Endodermal cell (in vitro differentiated cells): Measurements from ENCODE around the gene LDAH. TPM values are rescaled to one million over a fixed set of nuclear protein-coding genes. Genes with fewer than 3 reads are reported as not detected.
A peak's percentile ranks its signal among the peaks of the same experiment; 100 is the strongest.

Source experiments
- DNase-seq: peaks from one replicate; pipeline ENCODE4 v3.0.0-alpha.2; 2017
- H3K27ac ChIP-seq: 2 replicates; pipeline ENCODE4 v1.5.1; 2013; ENCODE audit warnings: mild to moderate bottlenecking, low read depth, low read length, moderate library complexity
- H3K27me3 ChIP-seq: 2 replicates; pipeline ENCODE4 v1.6.1; 2013; ENCODE audit warnings: mild to moderate bottlenecking, low read length, moderate library complexity; ENCODE audit not compliant: insufficient read depth, control insufficient read depth, poor library complexity, severe bottlenecking
- H3K36me3 ChIP-seq: 2 replicates; pipeline ENCODE4 v1.7.0; 2013; ENCODE audit warnings: mild to moderate bottlenecking, low read length, moderate library complexity; ENCODE audit not compliant: control insufficient read depth, insufficient read depth
- H3K4me1 ChIP-seq: one replicate; pipeline ENCODE4 v1.7.0; 2013; ENCODE audit warnings: low read length; ENCODE audit not compliant: control insufficient read depth, insufficient read depth
- H3K4me3 ChIP-seq: 2 replicates; pipeline ENCODE4 v1.5.1; 2013; ENCODE audit warnings: mild to moderate bottlenecking, low read length, moderate library complexity
- H3K9ac ChIP-seq: 2 replicates; pipeline ENCODE4 v1.6.1; 2013; ENCODE audit warnings: mild to moderate bottlenecking, low read length, moderate library complexity; ENCODE audit not compliant: poor library complexity, severe bottlenecking; ENCODE audit errors: extremely low read depth
- H3K9me3 ChIP-seq: 2 replicates; pipeline ENCODE4 v1.6.1; 2013; ENCODE audit warnings: mild to moderate bottlenecking, low read length, moderate library complexity; ENCODE audit not compliant: control insufficient read depth
- H3K27ac Mint-ChIP-seq: 2 replicates; pipeline ENCODE4 v1.8.0; 2020; ENCODE audit warnings: mixed read lengths
- H3K27me3 Mint-ChIP-seq: 2 replicates; pipeline ENCODE4 v1.8.0; 2021; ENCODE audit warnings: mild to moderate bottlenecking, mixed read lengths; ENCODE audit not compliant: insufficient read depth
- H3K36me3 Mint-ChIP-seq: 2 replicates; pipeline ENCODE4 v1.8.0; 2020; ENCODE audit warnings: low read depth, mixed read lengths
- H3K4me1 Mint-ChIP-seq: 2 replicates; pipeline ENCODE4 v1.8.0; 2020; ENCODE audit warnings: mixed read lengths
- H3K4me3 Mint-ChIP-seq: 2 replicates; pipeline ENCODE4 v1.8.0; 2020; ENCODE audit warnings: mild to moderate bottlenecking, moderate library complexity, mixed read lengths
- H3K9me3 Mint-ChIP-seq: 2 replicates; pipeline ENCODE4 v1.8.0; 2020; ENCODE audit warnings: mild to moderate bottlenecking, mixed read lengths
- WGBS, 2 experiments: methylation state at CpG; one replicate each; pipeline versions ENCODE4 v1.1.5 to v1.1.7; 2013; ENCODE audit warnings: missing lambda C conversion rate in 2 of 2, mixed read lengths in 1 of 2; ENCODE audit not compliant: insufficient coverage in 1 of 2, insufficient read length in 1 of 2; 5-methylcytosine and 5-hydroxymethylcytosine counted together
- total RNA-seq, 2 donors: library from RNA; stranded (reverse); fragmentation: NEBNext Ultra II Directional in 1 of 2; extraction: Animal tissue kit (Norgen Biotek cat#: 25700) in 1 of 2; gene quantifications; 2 replicates in 1 of 2; 3 replicates in 1 of 2; pipeline ENCODE4 v1.2.1, GENCODE V29; 2021
- TF ChIP-seq, protein P1 (sequence below): fragments of 200-600 bp; sonication (generic); conservative IDR thresholded peaks from 2 replicates; pipeline ENCODE4 v1.5.0; 2021; ENCODE audit warnings: antibody characterized with exemption, mild to moderate bottlenecking

The LDAH gene
- total RNA-seq, 2 donors from 2014 or later = 28.7 to 42.2 TPM

DNA sequence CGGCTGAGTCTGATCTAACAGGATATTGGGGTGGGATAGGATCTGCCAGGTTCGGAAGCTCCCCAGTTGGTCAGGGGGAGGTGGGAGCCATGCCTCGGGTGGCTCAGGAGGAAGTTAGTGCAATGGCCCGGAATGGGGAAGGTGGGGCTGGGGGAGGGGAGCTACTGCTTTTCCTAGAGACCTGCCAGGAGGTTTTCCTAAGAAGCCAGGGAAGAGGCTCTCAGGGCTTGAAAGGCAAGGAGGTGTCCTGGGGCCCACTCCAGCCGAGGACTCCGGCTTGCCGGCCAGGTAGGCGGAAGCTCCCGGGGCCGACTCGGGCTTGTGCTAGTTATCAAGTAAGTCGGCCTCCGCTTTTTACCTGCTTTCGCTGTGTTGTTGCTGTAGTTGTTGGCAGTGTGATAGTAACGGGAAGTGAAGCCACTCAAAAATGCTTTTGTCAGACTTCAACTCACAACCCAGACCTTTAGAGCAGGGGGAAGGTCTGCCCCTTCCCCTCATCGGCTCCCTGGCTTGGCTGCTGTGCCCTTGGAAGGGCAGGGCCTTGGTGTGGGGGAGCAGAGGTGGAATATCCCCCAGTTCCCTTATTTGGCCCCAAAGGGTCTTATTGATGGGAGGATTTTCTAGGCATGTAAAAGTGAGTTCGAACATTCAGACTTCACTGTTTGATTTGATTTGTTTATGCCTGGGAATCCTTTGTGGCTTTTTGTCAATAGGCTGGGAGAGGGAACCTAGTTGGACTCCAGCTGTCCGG lies 150.5 kb downstream of the LDAH start:
- TF ChIP-seq, protein P1, sequence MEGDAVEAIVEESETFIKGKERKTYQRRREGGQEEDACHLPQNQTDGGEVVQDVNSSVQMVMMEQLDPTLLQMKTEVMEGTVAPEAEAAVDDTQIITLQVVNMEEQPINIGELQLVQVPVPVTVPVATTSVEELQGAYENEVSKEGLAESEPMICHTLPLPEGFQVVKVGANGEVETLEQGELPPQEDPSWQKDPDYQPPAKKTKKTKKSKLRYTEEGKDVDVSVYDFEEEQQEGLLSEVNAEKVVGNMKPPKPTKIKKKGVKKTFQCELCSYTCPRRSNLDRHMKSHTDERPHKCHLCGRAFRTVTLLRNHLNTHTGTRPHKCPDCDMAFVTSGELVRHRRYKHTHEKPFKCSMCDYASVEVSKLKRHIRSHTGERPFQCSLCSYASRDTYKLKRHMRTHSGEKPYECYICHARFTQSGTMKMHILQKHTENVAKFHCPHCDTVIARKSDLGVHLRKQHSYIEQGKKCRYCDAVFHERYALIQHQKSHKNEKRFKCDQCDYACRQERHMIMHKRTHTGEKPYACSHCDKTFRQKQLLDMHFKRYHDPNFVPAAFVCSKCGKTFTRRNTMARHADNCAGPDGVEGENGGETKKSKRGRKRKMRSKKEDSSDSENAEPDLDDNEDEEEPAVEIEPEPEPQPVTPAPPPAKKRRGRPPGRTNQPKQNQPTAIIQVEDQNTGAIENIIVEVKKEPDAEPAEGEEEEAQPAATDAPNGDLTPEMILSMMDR = no peak
- Histone ChIP-seq H3K27ac (no peak overlapping the region), H3K4me3 (no peak overlapping the region), H3K27me3 (peaks cover 76% of the 10 kb centered on the region), H3K4me1 (no peaks in the 10 kb centered on the region), H3K9ac (no peak overlapping the region), H3K9me3 (no peaks in the 10 kb centered on the region), H3K36me3 (no peaks in the 10 kb centered on the region)
- WGBS, 2 experiments = 15 to 27% methylated on average over 9 to 18 of the region's 18 CpGs
- Mint-ChIP-seq H3K4me3 (no peak overlapping the region), H3K36me3 (no peaks in the 10 kb centered on the region), H3K27ac (no peak overlapping the region), H3K9me3 (peaks cover 15% of the 10 kb centered on the region), H3K27me3 (peaks cover 70% of the 10 kb centered on the region), H3K4me1 (peaks cover 9% of the 10 kb centered on the region)
- DNase-seq = peak; percentile 85

DNA sequence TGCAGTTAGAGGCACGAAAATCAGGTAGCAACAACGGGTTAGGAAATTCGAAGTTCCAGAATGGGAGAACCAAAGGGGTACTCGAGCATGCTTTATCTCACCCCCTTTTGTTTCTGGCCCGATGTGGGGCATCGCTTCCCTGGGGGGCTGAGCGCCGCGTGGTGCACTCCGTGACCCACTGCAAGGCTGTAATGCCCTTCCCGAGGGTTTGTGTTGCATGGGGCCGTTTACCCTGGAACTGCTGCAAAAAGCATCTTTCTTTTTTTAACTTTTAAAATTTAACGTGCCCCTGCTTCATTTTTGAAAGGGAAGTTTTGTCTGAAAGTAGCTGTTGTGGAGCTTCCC lies 151.2 kb downstream of the LDAH start:
- TF ChIP-seq, protein P1 = no peak
- no peak overlapping the region for H3K4me3 Mint-ChIP-seq
- peak; percentile 50 for DNase-seq
- no peak overlapping the region for H3K9ac ChIP-seq
- no peaks in the 10 kb centered on the region for H3K36me3 Mint-ChIP-seq
- peaks cover 15% of the 10 kb centered on the region for H3K9me3 Mint-ChIP-seq
- no peaks in the 10 kb centered on the region for H3K4me1 ChIP-seq
- H3K27ac Mint-ChIP-seq = no peak overlapping the region
- H3K36me3 ChIP-seq = no peaks in the 10 kb centered on the region
- H3K27ac ChIP-seq = no peak overlapping the region
- peaks cover 9% of the 10 kb centered on the region for H3K4me1 Mint-ChIP-seq
- no peak overlapping the region for H3K4me3 ChIP-seq
- no peaks in the 10 kb centered on the region for H3K9me3 ChIP-seq
- H3K27me3 Mint-ChIP-seq = peaks cover 72% of the 10 kb centered on the region
- 5 to 17% methylated on average over 8 to 13 of the region's 13 CpGs for WGBS, 2 experiments
- peaks cover 79% of the 10 kb centered on the region for H3K27me3 ChIP-seq

DNA sequence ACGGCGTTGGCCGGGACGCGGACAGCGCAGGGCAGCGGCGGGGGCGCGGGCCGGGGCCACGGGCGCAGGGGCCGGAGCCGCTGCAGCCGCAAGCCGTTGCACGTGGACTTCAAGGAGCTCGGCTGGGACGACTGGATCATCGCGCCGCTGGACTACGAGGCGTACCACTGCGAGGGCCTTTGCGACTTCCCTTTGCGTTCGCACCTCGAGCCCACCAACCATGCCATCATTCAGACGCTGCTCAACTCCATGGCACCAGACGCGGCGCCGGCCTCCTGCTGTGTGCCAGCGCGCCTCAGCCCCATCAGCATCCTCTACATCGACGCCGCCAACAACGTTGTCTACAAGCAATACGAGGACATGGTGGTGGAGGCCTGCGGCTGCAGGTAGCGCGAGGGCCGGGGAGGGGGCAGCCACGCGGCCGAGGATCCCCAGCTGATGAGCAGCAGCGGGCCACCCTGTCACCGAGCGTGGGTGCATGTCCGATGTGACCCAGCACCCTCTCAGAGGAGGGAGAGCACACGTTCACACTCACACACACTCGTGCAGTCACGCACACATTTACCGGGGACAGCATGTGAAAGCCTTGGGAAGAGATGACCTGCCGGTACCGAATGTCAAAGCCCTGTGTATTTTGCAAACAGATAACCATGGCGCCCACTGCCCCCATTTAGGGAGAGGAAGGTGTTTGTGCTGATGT lies 151.7 kb downstream of the LDAH start:
- Mint-ChIP-seq H3K9me3 (peaks cover 15% of the 10 kb centered on the region), H3K27ac (no peak overlapping the region), H3K4me3 (no peak overlapping the region), H3K4me1 (peaks cover 8% of the 10 kb centered on the region), H3K27me3 (peaks cover 77% of the 10 kb centered on the region), H3K36me3 (no peaks in the 10 kb centered on the region)
- H3K4me1 ChIP-seq = no peaks in the 10 kb centered on the region
- H3K9ac ChIP-seq = no peak overlapping the region
- 8 to 17% methylated on average over 1 to 60 of the region's 60 CpGs for WGBS, 2 experiments
- peaks cover 84% of the 10 kb centered on the region for H3K27me3 ChIP-seq
- no peak overlapping the region for H3K4me3 ChIP-seq
- no peak overlapping the region for H3K27ac ChIP-seq
- TF ChIP-seq, protein P1 = no peak
- no peaks in the 10 kb centered on the region for H3K9me3 ChIP-seq
- no peaks in the 10 kb centered on the region for H3K36me3 ChIP-seq
- DNase-seq = peak; percentile 76
